ENCODE data around the gene ZNF653. TPM values are rescaled to one million over a fixed set of nuclear protein-coding genes. Genes with fewer than 3 reads are reported as not detected.
A peak's percentile ranks its signal among the peaks of the same experiment; 100 is the strongest.
"Not testable (repeated sequence)": the region's sequence is repeated elsewhere in the genome, so short reads cannot be mapped to it uniquely, and the experiment has no call there.

The ZNF653 gene
- total RNA-seq, 2 donors from 2014 or later, result 10.3 to 20.3 TPM

- ATAC-seq, result not testable (repeated sequence)
Observed at GRCh38 chr19:11475343-11475742, 30.3 kb downstream of the ZNF653 start.

GRCh38 chr19:11473725-11474124 is 31.9 kb downstream of the ZNF653 start:
- Mint-ChIP-seq H3K9me3 (no peaks in the 10 kb centered on the region), H3K36me3 (no peaks in the 10 kb centered on the region)

More at GRCh38 chr19:11475343-11475742, 30.3 kb downstream of the ZNF653 start:
- H3K36me3 Mint-ChIP-seq; H3K27ac Mint-ChIP-seq; H3K9me3 Mint-ChIP-seq; DNase-seq (ENCODE audit: low spot score in 2 of 2): not testable (repeated sequence)

GRCh38 chr19:11468266-11468845 is 37.3 kb downstream of the ZNF653 start:
- H3K36me3 Mint-ChIP-seq; DNase-seq (ENCODE audit: low spot score in 2 of 2); ATAC-seq; H3K27ac Mint-ChIP-seq; H3K9me3 Mint-ChIP-seq: not testable (repeated sequence)

More at GRCh38 chr19:11473725-11474124, 31.9 kb downstream of the ZNF653 start:
- DNase-seq (ENCODE audit: low spot score in 2 of 2), result no peak
- ATAC-seq, result no peak
- H3K27ac Mint-ChIP-seq, result no peak overlapping the region

GRCh38 chr19:11465600-11465999 is 40.0 kb downstream of the ZNF653 start:
- no peak for DNase-seq (ENCODE audit: low spot score in 2 of 2)
- no peaks in the 10 kb centered on the region for H3K36me3 Mint-ChIP-seq
- H3K27ac Mint-ChIP-seq, result no peak overlapping the region
- no peak for ATAC-seq
- no peaks in the 10 kb centered on the region for H3K9me3 Mint-ChIP-seq

- ATAC-seq (peak in 1 of 2 donors; percentile 64), DNase-seq (ENCODE audit: low spot score in 2 of 2) (no peak)
- Mint-ChIP-seq H3K27ac (no peak overlapping the region), H3K9me3 (no peaks in the 10 kb centered on the region), H3K36me3 (no peaks in the 10 kb centered on the region)
Observed at GRCh38 chr19:11464333-11465265, 41.0 kb downstream of the ZNF653 start.

GRCh38 chr19:11463391-11463790 is 42.2 kb downstream of the ZNF653 start:
- Mint-ChIP-seq H3K36me3 (no peaks in the 10 kb centered on the region), H3K27ac (no peak overlapping the region), H3K9me3 (no peaks in the 10 kb centered on the region)
- DNase-seq (ENCODE audit: low spot score in 2 of 2) (no peak), ATAC-seq (peak in 1 of 2 donors; percentile 20)

- no peak for DNase-seq (ENCODE audit: low spot score in 2 of 2)
- ATAC-seq, result no peak
- H3K9me3 Mint-ChIP-seq, result no peaks in the 10 kb centered on the region
- H3K27ac Mint-ChIP-seq, result no peak overlapping the region
- H3K36me3 Mint-ChIP-seq, result no peaks in the 10 kb centered on the region
Observed at GRCh38 chr19:11461453-11461852, 44.2 kb downstream of the ZNF653 start.

GRCh38 chr19:11460207-11460606 is 45.4 kb downstream of the ZNF653 start:
- DNase-seq (ENCODE audit: low spot score in 2 of 2), result peak in 1 of 2 donors; percentile 24
- ATAC-seq, result peak; percentile 34 to 57
- H3K36me3 Mint-ChIP-seq, result no peaks in the 10 kb centered on the region
- H3K9me3 Mint-ChIP-seq, result no peaks in the 10 kb centered on the region
- no peak overlapping the region for H3K27ac Mint-ChIP-seq

GRCh38 chr19:11458912-11459311 is 46.7 kb downstream of the ZNF653 start:
- H3K9me3 Mint-ChIP-seq; ATAC-seq; DNase-seq (ENCODE audit: low spot score in 2 of 2); H3K27ac Mint-ChIP-seq; H3K36me3 Mint-ChIP-seq: not testable (repeated sequence)

GRCh38 chr19:11458236-11458900 is 47.3 kb downstream of the ZNF653 start:
- no peaks in the 10 kb centered on the region for H3K36me3 Mint-ChIP-seq
- ATAC-seq (no peak), DNase-seq (ENCODE audit: low spot score in 2 of 2) (no peak)
- no peaks in the 10 kb centered on the region for H3K9me3 Mint-ChIP-seq
- H3K27ac Mint-ChIP-seq, result no peak overlapping the region

- no peak overlapping the region for H3K27ac Mint-ChIP-seq
- ATAC-seq, result no peak
- DNase-seq (ENCODE audit: low spot score in 2 of 2), result no peak
- H3K36me3 Mint-ChIP-seq, result no peaks in the 10 kb centered on the region
- H3K9me3 Mint-ChIP-seq, result no peaks in the 10 kb centered on the region
Observed at GRCh38 chr19:11457831-11458230, 47.8 kb downstream of the ZNF653 start.

GRCh38 chr19:11457115-11457514 is 48.5 kb downstream of the ZNF653 start:
- no peak for ATAC-seq
- no peaks in the 10 kb centered on the region for H3K36me3 Mint-ChIP-seq
- no peak for DNase-seq (ENCODE audit: low spot score in 2 of 2)
- H3K27ac Mint-ChIP-seq, result no peak overlapping the region
- no peaks in the 10 kb centered on the region for H3K9me3 Mint-ChIP-seq

GRCh38 chr19:11456659-11457058 is 49.0 kb downstream of the ZNF653 start:
- no peaks in the 10 kb centered on the region for H3K36me3 Mint-ChIP-seq
- H3K9me3 Mint-ChIP-seq, result no peaks in the 10 kb centered on the region
- H3K27ac Mint-ChIP-seq, result no peak overlapping the region
- DNase-seq (ENCODE audit: low spot score in 2 of 2) (no peak), ATAC-seq (no peak)

- ATAC-seq; H3K27ac Mint-ChIP-seq; H3K36me3 Mint-ChIP-seq; DNase-seq (ENCODE audit: low spot score in 2 of 2); H3K9me3 Mint-ChIP-seq: not testable (repeated sequence)
Observed at GRCh38 chr19:11455233-11455554, 50.4 kb downstream of the ZNF653 start.

- peak in 1 of 2 donors; percentile 54 for ATAC-seq
- peak in 1 of 2 donors; percentile 33 for DNase-seq (ENCODE audit: low spot score in 2 of 2)
- Mint-ChIP-seq H3K36me3 (no peaks in the 10 kb centered on the region), H3K9me3 (no peaks in the 10 kb centered on the region), H3K27ac (no peak overlapping the region)
Observed at GRCh38 chr19:11453468-11454341, 51.9 kb downstream of the ZNF653 start.

- no peak for ATAC-seq
- no peak overlapping the region for H3K27ac Mint-ChIP-seq
- no peak for DNase-seq (ENCODE audit: low spot score in 2 of 2)
- no peaks in the 10 kb centered on the region for H3K36me3 Mint-ChIP-seq
- H3K9me3 Mint-ChIP-seq, result no peaks in the 10 kb centered on the region
Observed at GRCh38 chr19:11452620-11453310, 52.9 kb downstream of the ZNF653 start.
